Spleen (tissue), 11 donors: Measurements from ENCODE around the gene SMIM5. TPM values are rescaled to one million over a fixed set of nuclear protein-coding genes. Genes with fewer than 3 reads are reported as not detected.

Source experiments
- DNase-seq: peaks from one replicate; pipeline ENCODE4 v3.0.0-alpha.2; 2020
- H3K27ac ChIP-seq, 8 donors: fragments of 200-600 bp; sonication (generic) in 7 of 8; 1 replicate in 4 of 8; 2 replicates in 4 of 8; pipeline versions ENCODE4 v1.5.0 to v1.8.0; 2016 to 2021; ENCODE audit warnings: inconsistent platforms in 4 of 8, mild to moderate bottlenecking in 4 of 8, moderate library complexity in 1 of 8
- H3K27me3 ChIP-seq, 7 donors: fragments of 200-600 bp; sonication (generic) in 6 of 7; replicated peaks in 1 of 7; 1 replicate in 4 of 7; 2 replicates in 3 of 7; pipeline versions ENCODE4 v1.5.0 to v1.8.0; 2016 to 2021; ENCODE audit warnings: inconsistent platforms in 3 of 7, mild to moderate bottlenecking in 1 of 7
- H3K36me3 ChIP-seq, 6 donors: fragments of 200-600 bp; sonication (generic) in 5 of 6; 1 replicate in 4 of 6; 2 replicates in 2 of 6; pipeline versions ENCODE4 v1.5.0 to v1.8.0; 2016 to 2021; ENCODE audit warnings: inconsistent platforms in 2 of 6
- H3K4me1 ChIP-seq, 6 donors: fragments of 200-600 bp; sonication (generic) in 5 of 6; 1 replicate in 3 of 6; 2 replicates in 3 of 6; pipeline versions ENCODE4 v1.5.0 to v1.8.0; 2016 to 2021; ENCODE audit warnings: inconsistent platforms in 3 of 6
- H3K4me3 ChIP-seq, 8 donors: fragments of 200-600 bp; sonication (generic) in 7 of 8; 1 replicate in 4 of 8; 2 replicates in 4 of 8; pipeline versions ENCODE4 v1.5.0 to v1.8.0; 2016 to 2021; ENCODE audit warnings: inconsistent platforms in 4 of 8, mild to moderate bottlenecking in 4 of 8, moderate library complexity in 2 of 8
- H3K9me3 ChIP-seq, 8 donors: fragments of 200-600 bp; sonication (generic) in 7 of 8; 1 replicate in 4 of 8; 2 replicates in 4 of 8; pipeline versions ENCODE4 v1.5.0 to v1.8.0; 2016 to 2021; ENCODE audit warnings: inconsistent platforms in 4 of 8
- CTCF ChIP-seq, 11 experiments: fragments of 200-600 bp in 7 of 11; fragments of 450-650 bp in 4 of 11; sonication (generic) in 4 of 11; IDR thresholded peaks in 8 of 11; conservative IDR thresholded peaks in 3 of 11; 1 replicate in 7 of 11; 2 replicates in 4 of 11; pipeline versions ENCODE4 v1.4.0 to v1.8.0; 2016 to 2021; ENCODE audit warnings: antibody characterized with exemption in 11 of 11, inconsistent platforms in 4 of 11, mild to moderate bottlenecking in 1 of 11
- POLR2A ChIP-seq, 3 donors: fragments of 450-650 bp; IDR thresholded peaks; one replicate each; pipeline ENCODE4 v1.5.1; 2017; ENCODE audit warnings: antibody characterized with exemption in 3 of 3, mild to moderate bottlenecking in 1 of 3
- POLR2AphosphoS5 ChIP-seq, 3 donors: sonication (generic); formaldehyde crosslinking; IDR thresholded peaks; one replicate each; pipeline ENCODE4 v1.5.1; 2017; ENCODE audit warnings: antibody characterized with exemption in 3 of 3
- WGBS, 5 donors: extraction: QIAGEN DNeasy Blood & Tissue Kit in 3 of 5; methylation state at CpG; one replicate each; pipeline versions ENCODE4 v1.1.5 to v1.1.7; 2013 to 2018; 5-methylcytosine and 5-hydroxymethylcytosine counted together
- intact Hi-C: fragments of 100-400 bp; cut with DNase I; formaldehyde crosslinking; loops from one replicate; pipeline ENCODE4 v1.15.0; 2023; ENCODE audit warnings: low total_unique reads
- polyA plus RNA-seq, 3 donors: library from polyadenylated mRNA; stranded (reverse); fragments of 200-250 nt; gene quantifications; one replicate each; pipeline ENCODE4 v1.2.1, GENCODE V29; 2013
- total RNA-seq, 7 donors: library from RNA; depleted of rRNA in 3 of 7; stranded (reverse); fragments of >200 nt in 3 of 7; fragmentation: NEBNext Ultra II Directional in 4 of 7; extraction: Animal tissue kit (Norgen Biotek cat#: 25700) in 4 of 7; gene quantifications; one replicate each; pipeline versions ENCODE4 v1.1.0 to v1.2.1, GENCODE V29; 2016 to 2021
- donor health status: healthy with polysubstance abuse.
- donor health status: DM: no; HTN: no; CAD: no; lungs with moderate emphysema.
- donor health status: DM: no; HTN: no; CAD: no.
- donor health status: Bipolar disorder and iron deficiency.
- donor health status: healthy.
- donor health status: DM: no; HTN: no; CAD: no.
- donor health status: DM: yes; HTN: yes; CAD: no.

The SMIM5 gene
- total and polyA plus RNA-seq, 10 donors, result 2.1 to 5.1 (median 3.7) TPM

GRCh38 chr17:75604034-75604695 lies 29.1 kb upstream of the SMIM5 start:
- Histone ChIP-seq H3K27me3 (no peaks in the 10 kb centered on the region), H3K27ac (peak overlapping the region in 2 of 8 donors; percentile 9 to 21), H3K36me3 (peaks cover 0 to 34% (median 0%) of the 10 kb centered on the region in 6 donors), H3K4me3 (no peak overlapping the region), H3K9me3 (no peaks in the 10 kb centered on the region), H3K4me1 (peaks cover 0 to 10% (median 3%) of the 10 kb centered on the region in 6 donors)
- WGBS, 5 donors, result 63 to 81% (median 77%) methylated on average over 9 to 12 of the region's 12 CpGs
- TF ChIP-seq POLR2AphosphoS5 (IDR thresholded peaks at IDR 0.05) (no peak), POLR2A (IDR thresholded peaks at IDR 0.05) (no peak)
- no peak for DNase-seq
- intact Hi-C loops, result no loop called here

DNA sequence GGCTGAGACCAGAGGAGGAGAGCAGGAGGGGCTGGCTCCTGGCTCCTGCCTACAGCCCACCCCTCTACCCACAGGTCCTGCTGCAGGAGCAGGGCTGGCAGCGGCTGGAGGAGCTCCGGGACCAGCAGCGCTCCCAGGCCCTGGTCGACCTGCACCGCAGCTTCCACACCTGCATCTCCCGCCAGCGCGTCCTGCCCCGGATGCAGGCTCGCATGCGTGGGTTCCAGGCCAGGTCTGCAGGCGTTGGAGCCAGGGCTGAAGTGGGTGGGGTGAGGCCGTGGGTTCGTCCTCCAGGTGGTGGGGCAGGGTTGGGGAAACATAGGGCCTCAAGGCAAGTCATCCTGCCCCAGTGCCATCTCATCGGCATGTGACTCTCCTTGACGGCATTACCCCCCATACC lies 27.4 kb upstream of the SMIM5 start:
- WGBS, 5 donors, result 82 to 90% (median 86%) methylated on average over 14 to 16 of the region's 16 CpGs
- peaks cover 0 to 44% (median 2%) of the 10 kb centered on the region in 6 donors for H3K36me3 ChIP-seq
- peaks cover 0 to 10% (median 3%) of the 10 kb centered on the region in 6 donors for H3K4me1 ChIP-seq
- H3K27me3 ChIP-seq, result no peaks in the 10 kb centered on the region
- no peak overlapping the region for H3K4me3 ChIP-seq
- H3K27ac ChIP-seq, result no peak overlapping the region
- no peaks in the 10 kb centered on the region for H3K9me3 ChIP-seq
- TF ChIP-seq POLR2A (IDR thresholded peaks at IDR 0.05) (no peak), CTCF (IDR thresholded peaks at IDR 0.05 in 8 of 11, conservative IDR thresholded peaks at IDR 0.05 in 3 of 11) (no peak), POLR2AphosphoS5 (IDR thresholded peaks at IDR 0.05) (peak; percentile 11 to 62 (median 40))
- intact Hi-C loops, result no loop called here
- peak; percentile 55 for DNase-seq

GRCh38 chr17:75607086-75607485 lies 26.1 kb upstream of the SMIM5 start:
- WGBS, 5 donors, result 81 to 91% (median 84%) methylated on average over 5 of the region's 5 CpGs
- intact Hi-C loops, result no loop called here

GRCh38 chr17:75610103-75610984 lies 22.9 kb upstream of the SMIM5 start:
- H3K27me3 ChIP-seq, result no peaks in the 10 kb centered on the region
- no peaks in the 10 kb centered on the region for H3K9me3 ChIP-seq
- H3K36me3 ChIP-seq, result peaks cover 0 to 67% (median 40%) of the 10 kb centered on the region in 6 donors
- TF ChIP-seq POLR2AphosphoS5 (IDR thresholded peaks at IDR 0.05), result peak in 1 of 3 donors; percentile 40
- no peak for TF ChIP-seq POLR2A (IDR thresholded peaks at IDR 0.05)
- WGBS, 5 donors, result 81 to 94% (median 88%) methylated on average over 18 to 25 of the region's 25 CpGs
- no peak for DNase-seq
- no peaks in the 10 kb centered on the region for H3K4me1 ChIP-seq
- H3K27ac ChIP-seq, result no peak overlapping the region
- intact Hi-C loops, result no loop called here
- no peak overlapping the region for H3K4me3 ChIP-seq

More at GRCh38 chr17:75607086-75607485, 26.1 kb upstream of the SMIM5 start:
- Histone ChIP-seq H3K27ac (no peak overlapping the region), H3K4me3 (no peak overlapping the region), H3K27me3 (no peaks in the 10 kb centered on the region), H3K9me3 (no peaks in the 10 kb centered on the region), H3K36me3 (peaks cover 0 to 48% (median 9%) of the 10 kb centered on the region in 6 donors), H3K4me1 (peaks cover 0 to 10% (median 3%) of the 10 kb centered on the region in 6 donors)
- TF ChIP-seq POLR2A (IDR thresholded peaks at IDR 0.05) (no peak), CTCF (IDR thresholded peaks at IDR 0.05 in 8 of 11, conservative IDR thresholded peaks at IDR 0.05 in 3 of 11) (no peak), POLR2AphosphoS5 (IDR thresholded peaks at IDR 0.05) (no peak)
- no peak for DNase-seq
